IPS DF 19.7 (cell line): ENCODE data around the gene IL15RA.
"Not testable (repeated sequence)": the region's sequence is repeated elsewhere in the genome, so short reads cannot be mapped to it uniquely, and the experiment has no call there.

ENCODE experiments used
- DNase-seq: peaks from one replicate; pipeline ENCODE4 v3.0.0-alpha.2; 2013; ENCODE audit warnings: low read depth, low spot score

Gene IL15RA

GRCh38 chr10:5951721-5952407 is 25.5 kb downstream of the IL15RA start:
- DNase-seq = no peak

GRCh38 chr10:5951167-5951711 is 26.1 kb downstream of the IL15RA start:
- no peak for DNase-seq

- DNase-seq = peak; percentile 28
Measured at GRCh38 chr10:5949009-5949759, 28.2 kb downstream of the IL15RA start.

- DNase-seq = no peak
Measured at GRCh38 chr10:5948208-5948585, 29.1 kb downstream of the IL15RA start.

GRCh38 chr10:5947471-5948207 is 29.7 kb downstream of the IL15RA start:
- no peak for DNase-seq

GRCh38 chr10:5946786-5947185 is 30.6 kb downstream of the IL15RA start:
- DNase-seq = no peak

GRCh38 chr10:5946419-5946775 is 30.9 kb downstream of the IL15RA start:
- DNase-seq = not testable (repeated sequence)

- no peak for DNase-seq
Measured at GRCh38 chr10:5945561-5946418, 31.6 kb downstream of the IL15RA start.

GRCh38 chr10:5945190-5945509 is 32.2 kb downstream of the IL15RA start:
- no peak for DNase-seq

- no peak for DNase-seq
Measured at GRCh38 chr10:5944389-5945189, 32.8 kb downstream of the IL15RA start.

GRCh38 chr10:5943536-5943935 is 33.8 kb downstream of the IL15RA start:
- no peak for DNase-seq

- no peak for DNase-seq
Measured at GRCh38 chr10:5942474-5942873, 34.9 kb downstream of the IL15RA start.

GRCh38 chr10:5942001-5942400 is 35.3 kb downstream of the IL15RA start:
- DNase-seq = no peak

GRCh38 chr10:5941579-5941978 is 35.8 kb downstream of the IL15RA start:
- no peak for DNase-seq

GRCh38 chr10:5940807-5941218 is 36.5 kb downstream of the IL15RA start:
- DNase-seq = no peak

- no peak for DNase-seq
Measured at GRCh38 chr10:5938291-5938690, 39.1 kb downstream of the IL15RA start.

- no peak for DNase-seq
Measured at GRCh38 chr10:5937016-5937415, 40.3 kb downstream of the IL15RA start.

GRCh38 chr10:5935628-5936027 is 41.7 kb downstream of the IL15RA start:
- DNase-seq = no peak

GRCh38 chr10:5933909-5934546 is 43.3 kb downstream of the IL15RA start:
- DNase-seq = no peak

- DNase-seq = no peak
Measured at GRCh38 chr10:5932345-5932744, 45.0 kb downstream of the IL15RA start.
